ENCODE measurements around the gene COL27A1.
"Not testable (repeated sequence)": the region's sequence is repeated elsewhere in the genome, so short reads cannot be mapped to it uniquely, and the experiment has no call there.

The COL27A1 gene

GRCh38 chr9:114185570-114186490 lies 30.5 kb downstream of the COL27A1 start:
- DNase-seq = no peak

- no peak for DNase-seq
Observed at GRCh38 chr9:114186605-114187289, 31.4 kb downstream of the COL27A1 start.

- DNase-seq = no peak
Observed at GRCh38 chr9:114187827-114188226, 32.5 kb downstream of the COL27A1 start.

- DNase-seq = no peak
Observed at GRCh38 chr9:114189823-114190562, 34.7 kb downstream of the COL27A1 start.

GRCh38 chr9:114190563-114190905 lies 35.2 kb downstream of the COL27A1 start:
- DNase-seq = no peak

- DNase-seq = not testable (repeated sequence)
Observed at GRCh38 chr9:114191402-114191801, 36.1 kb downstream of the COL27A1 start.

GRCh38 chr9:114192539-114192938 lies 37.2 kb downstream of the COL27A1 start:
- no peak for DNase-seq

- DNase-seq = no peak
Observed at GRCh38 chr9:114193090-114193489, 37.8 kb downstream of the COL27A1 start.

GRCh38 chr9:114196117-114196516 lies 40.8 kb downstream of the COL27A1 start:
- DNase-seq = no peak

GRCh38 chr9:114196979-114197622 lies 41.8 kb downstream of the COL27A1 start:
- no peak for DNase-seq

- no peak for DNase-seq
Observed at GRCh38 chr9:114198249-114199040, 43.1 kb downstream of the COL27A1 start.

- DNase-seq = no peak
Observed at GRCh38 chr9:114200721-114201300, 45.5 kb downstream of the COL27A1 start.

- no peak for DNase-seq
Observed at GRCh38 chr9:114202396-114202795, 47.1 kb downstream of the COL27A1 start.

GRCh38 chr9:114202849-114203248 lies 47.5 kb downstream of the COL27A1 start:
- DNase-seq = no peak

GRCh38 chr9:114203410-114204140 lies 48.2 kb downstream of the COL27A1 start:
- DNase-seq = no peak

- DNase-seq = no peak
Observed at GRCh38 chr9:114204265-114204664, 48.9 kb downstream of the COL27A1 start.

- DNase-seq = no peak
Observed at GRCh38 chr9:114205171-114206015, 50.1 kb downstream of the COL27A1 start.

GRCh38 chr9:114206221-114206789 lies 51.0 kb downstream of the COL27A1 start:
- no peak for DNase-seq

- DNase-seq = no peak
Observed at GRCh38 chr9:114207034-114207810, 51.9 kb downstream of the COL27A1 start.
